Measurements from ENCODE around the gene ITPK1.

The ITPK1 gene

DNA sequence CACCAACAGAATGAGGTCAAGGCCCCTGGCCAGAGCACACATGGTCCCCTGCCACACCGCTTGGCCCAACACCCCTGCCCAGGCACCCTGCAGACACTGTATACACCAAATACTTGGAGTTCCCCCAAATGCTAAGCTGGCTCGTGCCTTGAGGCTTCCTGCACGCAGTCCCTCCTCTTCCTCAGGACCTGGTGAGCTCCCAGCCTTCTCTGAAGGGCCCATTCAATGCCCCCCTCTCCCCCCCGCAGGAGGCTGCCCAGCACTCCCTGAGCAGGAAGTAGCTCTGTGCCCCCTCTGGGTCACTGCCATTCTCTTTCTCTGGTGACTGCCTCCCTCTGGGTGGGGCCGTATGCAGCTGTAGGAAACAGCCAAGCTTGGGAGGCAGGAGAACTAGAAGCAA, 75.3 kb downstream of the ITPK1 start:
- no peak for DNase-seq (ENCODE audit: extremely low spot score)
- ChIA-PET POLR2A (no interaction called here), CTCF (interaction anchor here (0.7 to 1.4 kb wide), 5 partner anchors 12 to 61 kb away, joined by 3 to 5 read pairs (median 4); no protein-coding TSS in a partner anchor)
- TF ChIP-seq, protein P1, sequence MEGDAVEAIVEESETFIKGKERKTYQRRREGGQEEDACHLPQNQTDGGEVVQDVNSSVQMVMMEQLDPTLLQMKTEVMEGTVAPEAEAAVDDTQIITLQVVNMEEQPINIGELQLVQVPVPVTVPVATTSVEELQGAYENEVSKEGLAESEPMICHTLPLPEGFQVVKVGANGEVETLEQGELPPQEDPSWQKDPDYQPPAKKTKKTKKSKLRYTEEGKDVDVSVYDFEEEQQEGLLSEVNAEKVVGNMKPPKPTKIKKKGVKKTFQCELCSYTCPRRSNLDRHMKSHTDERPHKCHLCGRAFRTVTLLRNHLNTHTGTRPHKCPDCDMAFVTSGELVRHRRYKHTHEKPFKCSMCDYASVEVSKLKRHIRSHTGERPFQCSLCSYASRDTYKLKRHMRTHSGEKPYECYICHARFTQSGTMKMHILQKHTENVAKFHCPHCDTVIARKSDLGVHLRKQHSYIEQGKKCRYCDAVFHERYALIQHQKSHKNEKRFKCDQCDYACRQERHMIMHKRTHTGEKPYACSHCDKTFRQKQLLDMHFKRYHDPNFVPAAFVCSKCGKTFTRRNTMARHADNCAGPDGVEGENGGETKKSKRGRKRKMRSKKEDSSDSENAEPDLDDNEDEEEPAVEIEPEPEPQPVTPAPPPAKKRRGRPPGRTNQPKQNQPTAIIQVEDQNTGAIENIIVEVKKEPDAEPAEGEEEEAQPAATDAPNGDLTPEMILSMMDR (IDR thresholded peaks at IDR 0.05; ENCODE audit: control extremely low read depth, extremely low read depth, low read depth, missing control alignments) = no peak

DNA sequence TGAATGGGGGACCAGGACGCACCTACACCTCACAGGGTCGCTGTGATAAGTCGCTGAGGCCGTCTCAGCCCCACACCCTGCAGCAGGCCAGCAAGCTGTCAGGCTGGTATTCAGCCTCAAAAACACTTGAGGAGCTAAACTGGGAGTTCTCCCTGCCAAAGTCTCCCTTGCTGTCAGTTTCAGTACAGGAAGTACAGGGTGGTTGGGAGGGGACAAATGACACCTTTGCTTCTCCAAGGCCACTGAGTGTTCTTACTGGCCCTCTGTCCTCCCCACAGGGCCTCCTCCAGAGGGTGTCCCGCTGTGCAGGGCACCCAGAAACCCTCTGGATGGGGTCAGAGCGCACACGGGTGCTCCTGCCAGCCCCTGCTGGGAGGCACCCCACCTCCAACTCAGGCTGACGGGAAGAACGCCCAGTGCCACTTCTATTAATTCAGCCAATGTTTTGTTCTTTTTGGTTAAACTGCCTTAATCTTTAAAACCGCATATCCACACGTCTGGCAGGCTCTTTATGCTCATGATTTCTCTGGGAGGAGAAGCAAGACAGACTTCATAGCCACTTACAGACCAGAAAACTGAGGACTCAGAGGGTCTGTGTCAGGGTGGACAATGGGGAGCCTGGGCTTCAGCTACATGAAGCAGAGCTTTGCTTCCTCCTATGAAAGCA, 75.9 kb downstream of the ITPK1 start:
- ChIA-PET POLR2A (no interaction called here), CTCF (interaction anchor here (1.0 to 1.5 kb wide), 5 partner anchors 11 to 73 kb away, joined by 3 to 5 read pairs (median 4); no protein-coding TSS in a partner anchor)

DNA sequence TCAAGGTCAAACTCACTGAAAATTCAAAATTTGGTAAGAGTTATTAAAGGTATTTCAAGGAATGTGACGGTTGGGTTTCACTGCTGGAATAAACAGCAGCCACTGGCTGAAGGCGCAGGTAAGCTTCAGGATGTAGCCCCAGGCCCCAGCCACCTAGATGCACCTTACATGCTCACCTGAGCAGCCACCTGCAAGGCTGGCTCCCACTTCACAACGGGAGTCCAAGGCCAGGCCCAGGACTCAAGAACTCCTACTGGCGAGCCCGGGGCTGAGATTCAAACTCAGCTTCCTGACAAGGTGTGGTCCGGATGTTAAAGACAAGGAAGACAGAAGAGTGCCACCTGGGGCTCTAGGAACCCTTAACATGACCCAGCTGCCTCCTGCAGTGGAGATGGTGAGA, 78.4 kb downstream of the ITPK1 start:
- POLR2A ChIA-PET = no interaction called here
- no peak for DNase-seq (ENCODE audit: extremely low spot score)
- TF ChIP-seq, protein P1 (IDR thresholded peaks at IDR 0.05; ENCODE audit: control extremely low read depth, extremely low read depth, low read depth, missing control alignments) = no peak
- CTCF ChIA-PET = interaction anchor here (0.9 to 2.4 kb wide), 7 partner anchors 8 to 95 kb away, joined by 3 to 7 read pairs (median 3); no protein-coding TSS in a partner anchor

More for the DNA sequence above, 75.9 kb downstream of the ITPK1 start:
- no peak for DNase-seq (ENCODE audit: extremely low spot score)
- TF ChIP-seq, protein P1 (IDR thresholded peaks at IDR 0.05; ENCODE audit: control extremely low read depth, extremely low read depth, low read depth, missing control alignments) = no peak

DNA sequence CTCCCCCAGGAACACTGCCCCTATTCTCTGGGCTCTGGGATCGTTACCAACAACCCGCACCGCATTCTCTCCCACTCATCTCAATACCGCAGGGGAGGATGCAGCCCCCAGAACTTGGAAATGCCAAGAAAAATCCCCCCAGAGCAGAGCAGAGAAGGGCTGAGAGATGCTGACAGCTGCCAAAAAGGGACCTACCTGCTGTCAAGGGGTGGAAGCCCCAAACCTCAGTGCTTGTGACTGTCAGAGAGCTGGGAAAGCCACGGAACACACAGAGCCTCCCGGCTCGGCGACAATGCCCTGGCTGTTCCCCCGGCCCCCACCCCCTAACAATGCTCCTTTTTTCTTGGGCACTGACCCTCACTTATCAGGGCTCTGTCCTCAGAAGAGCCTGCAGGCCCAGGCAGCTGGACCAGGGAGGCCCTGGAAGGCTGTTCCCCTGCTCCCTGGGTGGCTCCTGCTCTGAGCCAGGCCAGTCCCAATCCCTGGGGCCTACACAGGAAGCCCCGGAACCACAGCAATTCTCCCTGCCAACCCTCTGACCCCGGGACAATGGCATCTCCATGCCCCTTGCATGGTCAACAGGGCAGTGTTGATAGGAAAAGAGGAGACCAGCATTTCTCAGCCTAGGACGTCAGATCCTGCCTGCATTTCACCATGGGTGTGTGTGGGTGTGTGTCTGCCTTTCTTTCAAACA, 78.9 kb downstream of the ITPK1 start:
- CTCF ChIA-PET = interaction anchor here (0.9 to 2.4 kb wide), 7 partner anchors 9 to 95 kb away, joined by 3 to 7 read pairs (median 3); no protein-coding TSS in a partner anchor

DNA sequence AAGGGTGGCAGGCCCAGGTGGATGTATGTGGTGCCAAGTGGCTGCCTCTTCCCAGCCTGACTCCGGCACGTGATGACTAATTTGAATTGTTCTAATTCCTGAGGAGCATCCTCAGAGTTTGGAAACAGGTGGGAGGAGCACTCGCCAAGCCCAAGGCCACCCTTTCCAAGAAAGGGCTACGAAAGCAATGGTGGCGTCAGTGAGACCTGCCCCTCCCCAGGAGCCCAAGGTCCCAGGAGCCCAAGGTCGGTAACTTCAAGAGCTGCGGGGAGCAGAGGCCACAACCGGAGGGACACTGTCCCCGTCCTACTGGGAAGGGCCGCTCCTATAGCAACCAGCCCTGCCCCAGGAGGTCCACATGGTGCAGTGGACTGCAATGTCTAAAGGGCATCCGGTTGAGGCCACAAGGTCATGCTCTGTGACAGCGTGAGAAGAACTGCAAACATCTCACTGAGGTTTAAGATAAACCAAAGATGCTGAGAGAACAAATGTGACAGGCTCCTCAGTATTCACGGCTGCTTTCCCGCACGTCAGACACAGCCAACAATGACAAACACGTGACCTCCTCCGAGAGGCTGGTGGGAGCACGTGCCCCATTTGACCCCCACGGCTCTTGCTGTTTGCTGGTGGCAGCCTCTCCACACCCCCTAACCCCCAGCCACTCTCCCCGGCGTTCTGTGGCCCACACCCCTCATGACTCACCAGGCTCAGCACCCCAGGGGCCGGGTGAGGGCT, 79.6 kb downstream of the ITPK1 start:
- no peak for DNase-seq (ENCODE audit: extremely low spot score)
- POLR2A ChIA-PET = no interaction called here
- CTCF ChIA-PET = interaction anchor here (1.1 to 4.4 kb wide), 5 partner anchors 10 to 96 kb away, joined by 3 to 26 read pairs (median 7); no protein-coding TSS in a partner anchor
- TF ChIP-seq, protein P1 (IDR thresholded peaks at IDR 0.05; ENCODE audit: control extremely low read depth, extremely low read depth, low read depth, missing control alignments) = no peak

More for the DNA sequence above, 78.9 kb downstream of the ITPK1 start:
- POLR2A ChIA-PET = no interaction called here
- no peak for DNase-seq (ENCODE audit: extremely low spot score)
- TF ChIP-seq, protein P1 (IDR thresholded peaks at IDR 0.05; ENCODE audit: control extremely low read depth, extremely low read depth, low read depth, missing control alignments) = no peak

DNA sequence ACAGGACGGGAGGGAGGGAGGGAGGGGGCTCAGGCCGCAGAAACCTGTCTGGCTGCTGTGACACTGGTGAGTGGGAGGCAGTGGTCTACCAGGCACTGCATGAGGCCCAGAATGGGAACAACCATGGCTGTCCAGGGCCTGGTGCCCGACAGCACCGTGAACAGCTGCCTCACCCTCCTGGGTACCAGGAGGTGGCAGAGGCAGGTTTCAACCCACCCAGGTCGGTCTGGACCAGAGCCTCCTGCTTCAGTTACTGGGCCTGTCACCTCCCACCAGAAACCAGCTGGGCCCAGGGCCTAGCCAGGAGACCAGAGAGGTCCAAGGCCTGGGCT, 80.2 kb downstream of the ITPK1 start:
- TF ChIP-seq, protein P1 (IDR thresholded peaks at IDR 0.05; ENCODE audit: control extremely low read depth, extremely low read depth, low read depth, missing control alignments) = no peak
- DNase-seq (ENCODE audit: extremely low spot score) = no peak
- ChIA-PET POLR2A (no interaction called here), CTCF (interaction anchor here (0.9 to 4.4 kb wide), 11 partner anchors 8 to 97 kb away, joined by 3 to 26 read pairs (median 7); no protein-coding TSS in a partner anchor)
